RPMI7951 (cell line): Measurements from ENCODE around the gene PDZD7. TPM values are rescaled to one million over a fixed set of nuclear protein-coding genes. Genes with fewer than 3 reads are reported as not detected.

ENCODE experiments used
- DNase-seq: peaks from one replicate; pipeline ENCODE4 v3.0.0-alpha.2; 2012; ENCODE audit warnings: low read depth
- total RNA-seq: library from RNA; depleted of rRNA; stranded (reverse); fragments of >200 nt; shearing (Covaris generic); gene quantifications from 2 replicates; pipeline ENCODE4 v1.2.3, GENCODE V29; 2014

The PDZD7 gene
- total RNA-seq, 1 experiment from 2014 or later, result 2.0 TPM

DNA sequence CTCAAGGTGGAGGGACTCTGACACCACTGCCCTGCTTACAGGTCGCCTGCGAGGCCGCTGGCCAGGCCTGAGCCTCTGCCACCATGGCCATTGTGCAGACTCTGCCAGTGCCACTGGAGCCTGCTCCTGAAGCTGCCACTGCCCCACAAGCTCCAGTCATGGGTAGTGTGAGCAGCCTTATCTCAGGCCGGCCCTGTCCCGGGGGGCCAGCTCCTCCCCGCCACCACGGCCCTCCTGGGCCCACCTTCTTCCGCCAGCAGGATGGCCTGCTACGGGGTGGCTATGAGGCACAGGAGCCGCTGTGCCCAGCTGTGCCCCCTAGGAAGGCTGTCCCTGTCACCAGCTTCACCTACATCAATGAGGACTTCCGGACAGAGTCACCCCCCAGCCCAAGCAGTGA, 28.5 kb downstream of the PDZD7 start:
- DNase-seq, result no peak

DNA sequence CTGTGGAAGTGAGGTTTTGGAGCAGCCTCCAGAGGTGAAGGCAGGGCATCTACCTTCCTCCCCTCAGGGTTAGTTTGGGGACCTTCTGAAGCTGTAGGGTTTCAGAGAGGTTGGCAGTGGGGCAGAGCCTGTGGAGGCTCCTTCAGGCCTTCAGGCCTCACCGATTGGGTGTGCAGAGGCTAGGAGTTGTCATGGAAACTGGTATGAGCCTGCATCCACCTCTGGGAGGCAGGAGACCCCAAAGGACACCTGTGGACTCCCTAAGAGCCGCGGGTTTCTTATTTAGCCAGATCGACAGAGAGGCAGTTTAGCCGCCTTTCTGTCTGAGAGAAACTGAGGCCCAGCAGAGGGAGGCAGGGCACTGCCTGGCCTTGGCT, 29.3 kb downstream of the PDZD7 start:
- no peak for DNase-seq

DNA sequence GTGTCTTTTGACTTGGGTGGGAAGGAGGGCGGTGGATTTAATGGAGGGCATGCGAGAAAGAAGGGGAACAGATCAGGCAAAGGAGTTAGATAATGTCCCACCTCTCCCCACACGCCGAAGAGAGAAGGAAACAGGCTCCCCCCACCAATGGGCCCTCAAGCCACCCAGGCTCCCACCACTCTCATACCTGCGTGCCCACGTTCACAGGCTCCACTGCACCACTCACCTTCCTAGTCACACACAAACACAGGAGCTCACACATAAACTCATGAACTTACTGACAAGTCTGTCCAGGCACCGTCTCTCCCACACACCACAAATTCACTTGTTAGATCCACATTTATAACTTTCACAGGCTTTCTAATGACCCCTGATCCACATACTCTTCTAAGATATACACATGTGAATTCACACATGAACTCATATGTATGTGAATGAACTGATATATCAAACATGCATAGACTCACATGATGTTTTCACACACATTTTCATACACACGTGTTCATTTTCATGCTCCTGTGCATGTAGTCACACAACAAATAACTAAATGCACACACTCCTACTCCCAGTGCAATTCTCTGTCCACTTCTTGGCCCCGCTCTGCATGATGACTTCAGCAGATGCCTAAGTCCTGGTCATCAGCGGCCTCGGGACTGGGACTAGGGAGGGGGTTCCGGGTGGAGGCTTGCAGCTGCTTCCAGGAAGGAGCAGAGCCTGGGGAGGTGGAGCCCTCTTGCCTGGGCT, 29.8 kb downstream of the PDZD7 start:
- peak; percentile 74 for DNase-seq

DNA sequence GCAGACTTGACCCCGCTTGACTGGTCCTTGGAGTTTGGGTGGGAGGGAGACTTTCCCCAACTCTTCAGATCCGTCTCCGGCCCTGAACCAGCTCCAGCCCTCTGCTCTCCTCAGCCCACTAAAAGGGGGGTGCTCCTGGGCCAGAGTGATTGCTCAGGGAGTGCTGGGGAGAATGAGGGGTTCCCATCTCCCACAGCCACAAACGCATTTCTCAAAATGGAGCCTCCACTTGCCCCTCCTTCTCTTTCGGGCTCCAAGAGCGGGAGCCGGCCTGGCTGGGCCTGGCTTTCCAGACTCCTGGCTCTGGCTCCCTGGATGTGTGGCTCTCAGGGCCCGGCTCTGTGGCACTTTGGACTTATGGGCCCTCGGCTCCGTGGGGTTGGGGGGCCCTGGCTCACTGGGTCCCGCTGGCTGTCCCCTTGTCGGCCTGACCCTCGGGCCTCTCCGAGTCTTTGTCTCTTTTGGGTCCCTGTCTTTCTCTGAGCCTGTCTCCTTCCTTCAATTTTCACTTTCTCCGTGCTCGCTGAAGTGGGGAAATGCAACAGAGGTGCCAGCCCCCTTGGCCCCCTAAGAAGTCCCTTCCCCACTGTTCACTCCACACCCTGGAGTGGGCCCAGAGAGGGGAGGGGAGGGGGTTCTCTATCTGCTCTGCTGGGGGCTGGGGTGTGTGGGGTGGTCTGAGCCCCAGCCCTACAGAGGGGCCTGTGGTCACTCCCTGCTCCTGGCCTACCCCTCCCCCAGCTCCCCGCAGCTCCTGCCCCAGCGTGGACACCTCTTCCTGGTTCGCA, 30.6 kb downstream of the PDZD7 start:
- no peak for DNase-seq

DNA sequence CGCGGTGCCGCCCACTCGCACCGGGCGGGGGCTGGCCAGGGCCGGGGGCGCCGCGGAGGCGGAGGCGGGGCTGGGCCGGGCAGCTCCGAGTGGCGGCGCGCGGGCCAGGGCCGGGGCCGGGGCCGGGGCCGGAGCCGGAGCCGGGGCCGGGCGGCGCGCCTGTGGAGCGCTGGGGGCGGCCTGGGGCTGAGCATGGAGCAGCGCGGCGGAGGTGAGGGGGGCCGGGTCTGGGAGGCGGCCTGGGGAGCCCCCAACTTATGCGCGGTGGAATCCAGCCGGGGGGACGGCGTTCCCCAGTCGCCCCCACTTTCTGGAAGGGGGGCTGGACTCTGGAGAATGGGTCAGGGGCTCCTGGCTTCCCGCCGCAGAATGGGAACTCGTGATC, 31.2 kb downstream of the PDZD7 start, which contains the start of gene LZTS2:
LZTS2 (plus strand) TSS at position 67 of the 385 bp plus-strand sequence. CDS start 2,731 bp downstream, outside the sequence.
- DNase-seq, result no peak

DNA sequence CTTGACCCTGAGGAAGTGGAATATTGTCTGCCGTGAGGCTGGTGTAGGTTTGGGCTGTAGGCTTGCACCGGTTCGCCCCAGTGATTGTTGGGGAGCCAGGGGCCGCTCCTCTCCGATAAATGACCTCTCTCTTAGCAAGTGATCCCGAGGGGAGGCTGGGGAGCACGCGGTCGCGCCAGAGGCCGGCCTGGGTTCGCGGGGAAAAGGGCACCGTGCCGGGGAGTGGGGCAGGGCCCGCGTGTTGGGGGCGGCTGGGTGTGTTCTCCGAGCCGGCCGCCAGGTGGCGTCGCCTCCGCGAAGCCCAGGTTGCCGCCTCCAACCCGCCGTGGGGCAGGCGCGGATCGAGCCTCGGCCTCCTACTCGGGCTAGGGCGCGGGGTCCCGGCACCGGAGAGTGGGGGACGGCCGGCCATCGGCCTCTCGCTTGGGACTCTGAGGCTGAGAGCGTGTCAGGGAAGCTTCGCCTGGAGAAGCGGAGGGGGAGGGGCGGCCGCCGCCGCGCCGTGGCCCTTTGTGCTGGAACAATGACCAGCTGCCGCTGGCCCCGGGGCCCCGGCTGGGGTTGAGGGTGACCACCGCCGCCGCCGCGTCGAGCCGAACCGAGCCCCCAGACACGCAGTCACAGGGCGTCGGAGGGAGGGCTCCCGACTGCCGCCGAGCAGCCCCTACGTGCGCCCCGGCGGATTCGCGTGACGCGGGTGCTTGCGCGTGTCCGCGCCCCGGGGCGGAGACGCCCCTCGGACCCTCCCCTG, 31.8 kb downstream of the PDZD7 start:
- peak; percentile 68 for DNase-seq

DNA sequence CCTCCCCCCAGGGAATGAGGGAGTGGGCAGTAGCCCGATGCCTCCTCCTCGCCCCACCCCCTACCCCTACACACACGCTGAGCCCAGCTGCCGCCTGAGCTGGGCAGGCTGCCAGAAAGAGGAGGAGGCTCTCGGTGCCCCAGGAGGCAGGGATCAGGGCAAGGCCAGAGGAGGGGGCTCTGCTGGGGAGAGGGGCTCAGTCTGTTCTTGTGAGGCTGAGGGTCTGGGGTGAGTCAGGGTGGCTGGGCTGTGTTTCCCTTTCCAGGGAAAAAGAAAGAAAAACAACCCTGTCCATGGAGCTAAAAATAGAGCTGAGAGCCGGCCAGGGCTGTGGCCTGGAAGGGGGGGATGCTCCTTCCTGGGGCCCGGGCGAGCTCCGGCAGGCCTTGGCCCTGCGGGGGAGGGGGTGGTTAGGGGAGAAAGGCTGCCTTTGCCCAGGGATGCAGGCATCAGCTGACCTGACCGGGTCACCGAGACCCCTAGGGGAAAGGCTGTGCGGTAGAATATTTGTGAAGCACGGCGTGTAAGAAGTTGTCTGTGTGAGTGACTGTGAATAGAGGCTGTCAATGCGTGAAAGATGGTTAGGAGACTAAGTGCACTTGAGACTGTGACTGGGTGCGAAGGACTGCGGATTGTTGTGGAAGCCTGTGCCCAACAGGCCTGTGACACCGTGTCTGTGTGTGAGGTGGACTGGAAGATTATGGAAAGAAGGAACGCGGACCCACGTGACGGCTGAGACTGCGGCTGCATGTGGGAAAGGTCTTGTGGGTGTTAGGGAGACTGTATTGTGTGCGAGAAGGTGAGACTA, 32.5 kb downstream of the PDZD7 start:
- DNase-seq, result peak; percentile 82

DNA sequence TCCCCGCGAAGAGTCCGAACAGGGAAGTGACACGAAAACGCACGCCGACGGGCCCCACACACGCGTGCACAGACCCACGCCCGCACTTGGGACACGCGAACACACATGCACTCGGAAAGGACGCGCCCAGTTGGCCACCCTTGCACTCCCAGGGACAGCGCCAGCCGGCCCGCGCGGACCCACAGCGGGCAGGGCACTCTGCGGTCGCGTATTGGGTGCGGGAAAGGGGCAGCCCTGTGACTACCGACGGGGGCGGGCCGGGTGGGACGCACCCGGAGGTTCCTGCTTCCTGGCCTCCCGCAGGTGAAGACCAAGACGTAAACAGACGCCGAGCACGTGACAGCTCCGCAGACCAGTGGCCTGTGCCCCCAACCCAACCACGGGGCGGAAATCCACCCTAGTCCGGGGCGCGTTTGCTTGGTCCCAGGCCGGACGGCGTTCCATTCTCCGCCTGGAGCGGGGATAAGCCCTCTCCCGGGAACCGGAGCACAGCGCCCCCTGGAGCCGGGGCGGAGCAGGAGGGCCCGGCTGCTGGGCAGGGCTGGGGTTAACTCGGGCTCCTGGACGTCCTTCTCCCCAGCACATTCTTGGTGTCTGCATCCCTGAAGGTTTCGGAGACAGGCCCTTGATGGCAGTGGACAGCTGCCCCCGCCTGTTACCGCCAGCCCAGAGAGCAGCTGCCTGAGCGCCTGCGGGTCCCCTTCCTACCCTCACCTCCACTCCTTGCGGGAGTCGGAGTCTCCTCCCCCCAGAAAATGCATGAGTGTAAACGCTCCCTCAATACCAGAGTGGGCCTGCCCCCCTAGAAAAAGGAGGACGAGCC, 33.4 kb downstream of the PDZD7 start:
- DNase-seq, result peak; percentile 67

DNA sequence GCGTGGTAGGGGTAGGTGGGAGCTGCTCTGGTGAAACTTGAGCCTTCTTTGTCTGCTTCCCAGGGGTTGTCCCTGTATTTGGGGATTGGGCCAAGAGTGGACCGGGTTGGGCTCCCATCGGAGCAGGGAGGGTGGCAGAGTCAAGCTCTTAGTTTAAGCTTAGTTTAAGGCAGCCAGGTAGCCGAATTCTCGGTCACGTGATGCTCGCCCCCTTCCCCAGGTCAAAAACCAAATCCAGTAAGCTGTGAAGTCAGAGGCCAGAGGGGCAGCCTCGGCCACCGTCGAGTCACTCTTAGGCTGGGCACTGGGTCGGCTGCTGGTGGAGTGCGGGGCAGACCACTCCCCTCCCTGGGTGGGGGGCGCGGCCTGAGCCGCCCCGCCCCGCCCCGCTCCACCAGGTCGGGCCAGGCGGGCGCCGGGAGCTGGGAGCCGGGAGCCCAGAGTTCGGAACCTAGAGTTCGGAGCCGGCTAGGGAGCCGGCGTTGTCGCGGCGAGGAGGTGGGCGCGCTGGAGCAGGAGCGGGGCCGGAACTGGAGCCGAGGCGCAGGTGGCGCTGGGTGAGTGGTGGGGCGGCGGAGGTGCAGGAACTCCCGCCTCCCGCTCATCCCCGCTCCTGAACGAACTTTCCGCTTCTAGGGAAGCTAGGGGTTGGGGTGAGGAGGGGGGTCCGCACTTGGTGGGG, 34.1 kb downstream of the PDZD7 start:
- no peak for DNase-seq

DNA sequence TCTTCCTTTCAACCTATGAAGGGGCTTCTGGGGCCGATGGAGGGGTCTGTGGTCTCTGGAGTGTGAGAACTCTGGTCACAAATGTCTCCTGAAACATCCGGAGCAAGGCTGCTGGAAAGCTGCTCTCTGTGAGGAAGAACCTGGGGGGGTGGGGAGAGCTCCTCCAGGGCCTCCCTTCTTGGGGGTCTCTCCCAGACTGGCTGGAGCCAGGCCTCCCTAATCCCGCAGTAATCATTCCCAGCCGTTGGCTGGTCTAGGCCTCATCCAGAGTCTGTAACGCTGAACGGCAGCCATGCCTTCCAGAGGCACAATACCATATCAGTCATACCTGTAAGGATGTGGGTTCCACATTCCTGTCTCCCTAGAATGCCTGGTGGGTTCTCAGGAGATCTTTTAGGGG, 35.7 kb downstream of the PDZD7 start:
- DNase-seq, result no peak

DNA sequence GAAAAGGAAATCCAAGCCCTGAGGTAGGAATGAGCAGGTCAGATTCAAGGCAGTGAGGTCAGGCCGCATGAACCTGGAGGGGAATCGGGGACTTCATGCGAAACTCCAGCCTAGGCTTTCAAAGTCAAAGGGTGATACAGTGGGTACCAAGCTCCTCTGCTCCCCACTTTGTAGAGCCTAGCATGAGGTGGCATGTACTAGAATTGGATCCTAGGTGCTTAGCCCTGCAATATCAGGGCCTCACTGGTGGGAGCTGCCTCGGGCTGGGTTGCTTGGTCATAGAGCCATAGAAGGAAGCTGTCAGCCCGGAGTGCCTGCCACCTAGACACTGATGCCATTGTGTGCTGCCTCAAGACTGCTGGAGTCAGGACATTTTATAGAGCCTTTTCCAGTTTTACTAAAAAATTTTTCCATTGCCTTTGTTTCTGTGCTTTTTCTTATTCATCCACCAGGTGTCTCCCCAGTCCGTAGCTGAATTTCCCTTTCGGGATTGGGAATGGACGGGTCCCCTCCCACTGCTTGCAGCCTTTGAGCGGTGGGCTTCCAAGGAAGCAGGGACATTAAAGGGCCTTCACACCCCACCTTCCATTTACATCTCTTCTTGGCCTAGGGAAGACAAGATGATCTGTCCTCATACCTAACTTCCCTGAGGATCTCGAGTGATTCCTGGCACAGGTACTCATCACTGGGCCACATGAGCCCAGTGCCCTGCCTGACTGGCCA, 36.8 kb downstream of the PDZD7 start:
- DNase-seq, result peak; percentile 42

DNA sequence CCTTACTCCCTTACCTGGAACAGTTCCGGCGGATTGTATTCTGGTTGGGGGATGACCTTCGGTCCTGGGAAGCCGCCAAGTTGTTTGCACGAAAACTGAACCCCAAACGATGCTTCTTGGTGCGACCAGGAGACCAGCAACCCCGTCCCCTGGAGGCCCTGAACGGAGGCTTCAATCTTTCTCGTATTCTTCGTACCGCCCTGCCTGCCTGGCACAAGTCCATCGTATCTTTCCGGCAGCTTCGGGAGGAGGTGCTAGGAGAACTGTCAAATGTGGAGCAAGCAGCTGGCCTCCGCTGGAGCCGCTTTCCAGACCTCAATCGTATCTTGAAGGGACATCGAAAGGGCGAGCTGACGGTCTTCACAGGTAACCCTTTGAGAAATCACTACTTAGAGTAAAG, 41.8 kb downstream of the PDZD7 start:
- no peak for DNase-seq

DNA sequence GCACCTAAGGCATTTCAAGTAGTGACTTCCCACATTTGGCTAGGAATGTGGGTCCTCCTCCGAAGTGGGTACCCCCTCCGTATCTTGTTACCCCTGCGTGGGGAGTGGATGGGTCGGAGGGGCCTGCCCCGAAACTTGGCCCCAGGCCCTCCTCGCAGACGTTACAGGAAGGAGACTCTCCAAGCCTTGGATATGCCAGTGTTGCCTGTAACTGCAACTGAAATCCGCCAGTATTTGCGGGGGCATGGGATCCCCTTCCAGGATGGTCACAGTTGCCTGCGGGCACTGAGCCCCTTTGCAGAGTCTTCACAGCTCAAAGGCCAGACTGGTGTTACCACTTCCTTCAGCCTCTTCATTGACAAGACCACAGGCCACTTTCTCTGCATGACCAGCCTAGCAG, 42.8 kb downstream of the PDZD7 start:
- no peak for DNase-seq

DNA sequence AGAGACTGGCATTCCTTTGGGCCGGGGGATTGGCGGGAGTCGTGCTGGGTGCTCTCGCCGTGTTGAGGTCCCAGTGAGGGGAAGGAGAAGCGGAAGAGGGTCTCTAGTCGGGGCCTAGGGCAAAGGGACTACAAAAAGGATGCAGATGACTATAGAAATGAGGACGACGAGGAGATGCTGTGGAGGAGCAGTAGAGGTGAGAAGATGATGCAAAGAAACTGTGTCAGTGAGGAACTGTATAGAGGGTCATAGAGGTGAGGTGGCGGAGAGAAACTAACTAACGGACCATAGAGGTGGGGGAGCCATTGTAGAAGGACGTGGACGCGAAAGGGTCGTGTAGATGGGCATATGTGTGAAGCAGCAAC, 43.3 kb downstream of the PDZD7 start:
- no peak for DNase-seq

DNA sequence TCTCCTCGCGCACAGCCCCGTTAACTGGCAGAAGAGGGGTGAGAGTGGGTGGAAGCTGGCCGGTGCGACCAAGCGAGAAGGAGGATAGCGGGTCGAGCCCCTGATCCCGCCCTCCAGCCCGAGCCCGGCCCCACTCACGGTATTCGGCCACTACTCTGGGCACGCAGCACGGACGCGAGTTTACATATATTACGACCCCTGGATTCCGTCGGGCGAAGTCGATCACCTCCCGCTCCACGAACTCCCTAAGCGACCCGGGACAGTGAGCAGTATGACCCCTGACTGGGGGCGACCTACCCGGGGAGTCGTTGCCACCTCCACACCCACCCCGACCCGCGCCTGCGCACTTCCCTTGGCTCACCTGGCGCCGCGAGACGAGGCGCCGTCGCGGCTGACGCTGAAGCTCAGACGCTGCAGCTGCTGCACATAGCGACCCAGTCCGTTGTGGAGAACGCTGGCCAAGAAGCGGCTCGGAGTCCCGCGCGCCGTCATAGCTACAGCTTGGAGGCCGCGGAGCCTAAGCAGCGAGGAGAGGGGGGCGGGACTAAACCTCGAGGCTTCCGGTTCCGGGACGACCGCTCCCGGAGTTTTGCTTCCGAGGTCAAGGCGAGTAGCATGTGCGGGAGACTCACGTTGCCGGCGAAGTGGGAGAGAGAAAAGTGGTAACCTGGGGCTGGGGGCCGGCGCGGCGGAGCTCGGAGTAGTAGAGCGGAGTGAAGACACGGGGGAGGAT, 43.8 kb downstream of the PDZD7 start, which contains the start of the genes MRPL43 and TWNK:
MRPL43 (minus strand) TSS at position 546 of the 733 bp plus-strand sequence; CDS start at position 492, 54 bp downstream.
TWNK (plus strand) TSS at position 592 of the 733 bp plus-strand sequence. CDS start 668 bp downstream, outside the sequence.
- peak; percentile 69 for DNase-seq

DNA sequence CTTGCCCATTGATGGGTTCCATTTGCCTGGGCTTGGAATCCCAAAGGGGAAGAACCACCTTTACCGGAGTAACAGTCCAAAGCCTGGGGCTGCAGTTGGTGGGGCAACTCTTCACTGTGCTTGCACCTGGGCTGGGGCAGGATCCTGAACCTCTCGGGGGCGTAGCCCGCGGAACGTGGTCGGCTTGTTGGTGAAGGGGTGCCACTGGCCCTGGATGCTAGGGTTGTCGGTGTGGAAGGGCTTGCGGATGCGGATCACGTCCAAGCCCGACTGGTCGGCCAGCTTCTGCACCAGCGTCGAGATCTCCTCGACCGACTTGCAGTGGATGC, 44.3 kb downstream of the PDZD7 start:
- no peak for DNase-seq

DNA sequence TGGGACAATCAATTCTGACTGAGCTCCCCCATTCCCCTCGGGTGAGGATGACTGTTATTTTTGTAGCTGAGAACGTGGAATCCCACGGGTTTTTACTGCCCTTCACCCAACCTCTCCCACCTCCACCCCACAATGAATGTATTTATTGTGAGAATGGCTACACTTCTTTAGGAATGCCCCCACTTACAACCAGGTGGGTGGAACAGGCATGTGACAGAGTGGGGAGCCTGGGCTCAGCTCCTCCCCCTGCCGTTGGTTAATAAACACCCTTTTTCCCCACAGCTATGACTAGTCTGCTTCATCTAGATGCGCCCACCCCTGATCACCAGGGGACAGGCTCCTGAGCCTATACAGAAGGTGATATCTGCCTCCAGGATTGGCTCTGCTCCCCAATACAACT, 45.6 kb downstream of the PDZD7 start:
- no peak for DNase-seq

DNA sequence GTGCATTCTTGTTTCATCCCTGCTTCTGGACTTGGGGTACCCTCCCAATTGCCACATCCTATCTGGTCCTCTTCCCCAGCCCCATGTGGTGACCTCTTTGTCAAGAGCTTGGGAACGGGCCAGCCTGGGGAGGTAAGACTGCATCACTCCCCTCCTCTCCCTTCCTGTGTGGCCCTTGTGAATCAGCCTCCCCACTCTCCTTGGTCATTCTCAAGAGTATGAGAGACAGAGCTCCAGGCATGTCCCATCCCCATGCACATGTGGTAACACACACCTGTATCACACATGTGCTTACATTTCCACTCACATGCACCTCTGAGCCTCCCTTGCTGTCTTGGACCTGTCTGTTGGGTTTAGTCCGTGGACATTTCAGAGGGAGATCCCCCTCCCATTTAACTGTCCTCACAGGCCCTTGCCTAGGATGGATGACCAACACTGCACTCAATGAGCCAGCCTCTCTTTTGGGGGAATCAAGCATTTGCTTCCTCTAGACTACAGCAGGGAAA, 46.2 kb downstream of the PDZD7 start:
- no peak for DNase-seq
